ENCODE data around the gene TUBB2A.
"Not testable (repeated sequence)": the region's sequence is repeated elsewhere in the genome, so short reads cannot be mapped to it uniquely, and the experiment has no call there.

The TUBB2A gene

DNA sequence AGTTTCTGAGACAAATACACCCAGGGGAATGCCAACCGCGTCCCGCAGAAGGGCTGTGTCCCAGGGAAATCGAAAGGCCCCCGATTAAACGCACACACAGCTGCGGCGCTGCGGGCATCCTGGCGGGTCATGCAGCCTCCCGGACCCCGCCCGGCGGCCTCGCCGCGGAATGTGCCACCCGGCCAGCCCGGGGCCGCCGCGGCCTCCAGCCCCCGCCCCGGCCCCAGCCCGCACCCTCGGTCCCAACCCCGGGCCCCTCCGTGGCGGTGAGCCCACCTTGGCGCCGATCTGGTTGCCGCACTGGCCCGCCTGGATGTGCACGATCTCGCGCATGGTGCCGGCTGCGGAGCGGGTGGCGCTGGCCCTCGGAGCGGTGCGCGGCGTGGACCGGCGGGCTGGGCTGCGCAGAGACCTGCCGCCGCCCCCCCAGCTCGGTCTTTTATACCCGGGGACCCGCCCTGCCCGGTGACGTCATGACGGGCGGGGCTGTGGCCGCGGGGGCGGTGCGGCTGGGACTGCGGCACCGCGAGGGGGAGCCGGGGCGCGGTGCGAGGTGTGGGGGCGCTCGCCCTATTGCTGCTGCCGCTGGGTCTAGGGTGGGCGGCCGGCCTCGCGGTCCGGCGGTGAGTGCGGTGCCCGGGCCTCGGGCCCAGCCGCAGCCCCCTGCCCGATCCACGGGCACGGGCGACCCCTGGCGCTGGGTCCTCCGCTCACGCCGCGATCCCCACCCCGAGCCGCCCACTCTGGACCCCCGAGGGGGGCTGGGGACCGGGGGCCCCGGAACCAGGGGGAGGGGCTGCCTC lies at the start of gene TUBB2A:
TUBB2A (minus strand) TSS at position 414 of the 803 bp plus-strand sequence; CDS start at position 333, 81 bp downstream.
- peak; percentile 55 for DNase-seq (ENCODE audit: low read depth)

GRCh38 chr6:3206339-3207015 lies 49.1 kb upstream of the TUBB2A start:
- DNase-seq (ENCODE audit: low read depth) = no peak

DNA sequence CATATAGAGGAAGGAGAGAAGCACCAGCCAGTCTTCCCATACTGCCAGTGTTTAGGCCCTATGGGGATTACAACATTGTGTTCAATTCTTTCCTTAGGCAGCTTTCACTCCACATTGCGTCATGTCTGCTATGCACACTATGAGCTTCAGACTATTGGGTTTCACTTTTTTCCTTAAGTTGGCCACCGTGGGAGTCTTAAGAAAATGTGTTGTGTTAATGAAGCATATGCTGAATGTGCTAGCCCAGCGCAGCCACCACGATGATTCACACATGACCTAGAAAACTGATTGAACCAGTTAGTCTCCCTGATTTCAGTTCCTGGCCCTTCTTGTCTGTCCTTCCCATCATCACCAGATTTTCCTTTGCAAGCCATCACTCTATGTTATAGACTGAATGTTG lies 48.6 kb upstream of the TUBB2A start:
- DNase-seq (ENCODE audit: low read depth) = no peak

DNA sequence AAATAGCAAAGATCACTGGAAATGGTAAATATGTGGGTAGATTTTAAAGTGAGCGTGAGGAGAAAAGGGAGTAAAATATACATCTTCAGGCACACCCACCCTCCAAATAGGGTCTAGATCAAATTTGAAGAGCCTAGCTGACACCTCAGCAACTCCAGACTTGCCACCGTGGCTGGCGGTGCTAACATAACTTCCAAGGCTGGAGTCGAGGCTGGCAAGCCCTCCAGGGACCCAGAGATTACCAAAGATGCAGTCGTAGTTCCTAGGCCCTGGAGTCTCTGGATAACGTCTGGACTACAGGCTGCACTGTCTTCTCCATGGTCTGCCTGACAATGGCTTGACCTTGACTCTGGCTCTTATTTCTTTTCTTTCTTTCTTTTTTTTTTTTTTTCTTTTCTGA lies 47.6 kb upstream of the TUBB2A start:
- DNase-seq (ENCODE audit: low read depth) = no peak

DNA sequence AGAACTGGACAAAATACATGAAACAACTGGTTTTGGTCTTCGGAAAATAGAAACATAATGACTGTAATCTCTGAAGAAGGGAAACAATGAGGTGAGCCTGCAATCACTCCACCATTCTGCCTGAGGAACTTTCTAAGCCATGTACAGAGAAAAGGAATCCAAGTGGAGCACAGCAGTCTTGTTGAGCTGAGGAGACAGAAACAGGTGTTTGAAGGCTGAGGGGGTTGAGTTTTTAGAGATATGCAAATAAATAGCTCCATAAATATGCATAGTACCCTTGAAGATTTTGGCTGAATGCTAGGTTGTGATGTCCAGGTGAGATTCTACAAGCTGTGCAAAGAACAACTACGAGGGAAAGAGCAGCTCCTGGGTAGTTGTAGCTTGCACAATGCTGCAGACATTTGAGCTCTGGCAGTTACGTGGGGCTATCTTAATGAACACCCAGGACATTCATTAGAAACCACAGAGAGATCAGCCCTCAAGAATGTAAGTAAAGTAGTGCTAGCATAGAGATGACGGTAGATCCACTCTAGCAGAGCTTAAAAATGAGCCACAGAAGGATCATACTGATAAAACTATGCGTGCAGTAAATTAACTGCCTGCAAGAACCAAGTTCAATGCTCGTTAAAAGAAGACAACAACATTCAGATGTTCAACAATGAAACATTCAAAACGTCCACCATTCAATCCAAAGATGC lies 45.8 kb upstream of the TUBB2A start:
- DNase-seq (ENCODE audit: low read depth) = no peak

GRCh38 chr6:3201388-3201787 lies 44.0 kb upstream of the TUBB2A start:
- no peak for DNase-seq (ENCODE audit: low read depth)

GRCh38 chr6:3200682-3201081 lies 43.3 kb upstream of the TUBB2A start:
- no peak for DNase-seq (ENCODE audit: low read depth)

GRCh38 chr6:3199382-3199781 lies 42.0 kb upstream of the TUBB2A start:
- DNase-seq (ENCODE audit: low read depth) = no peak

GRCh38 chr6:3197734-3198133 lies 40.4 kb upstream of the TUBB2A start:
- DNase-seq (ENCODE audit: low read depth) = not testable (repeated sequence)

DNA sequence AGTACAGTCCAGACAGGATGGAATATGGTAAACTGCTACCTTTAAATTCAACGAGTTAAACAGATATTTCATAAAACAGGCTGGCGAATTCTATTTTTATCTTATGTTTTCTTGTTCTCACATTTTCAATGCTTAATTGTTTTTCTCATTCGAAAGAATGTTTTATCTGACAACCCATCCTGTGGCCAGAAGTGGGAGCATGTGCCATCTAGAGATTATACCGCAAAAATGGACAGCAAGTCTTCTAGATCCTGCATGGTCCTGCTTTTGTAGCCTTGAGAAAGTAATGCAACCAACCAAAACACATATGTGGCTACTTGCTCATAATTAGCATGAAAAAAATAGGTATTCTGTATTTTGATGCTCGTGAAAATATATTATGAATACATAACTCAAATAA lies 39.4 kb upstream of the TUBB2A start:
- DNase-seq (ENCODE audit: low read depth) = no peak

GRCh38 chr6:3195695-3196497 lies 38.6 kb upstream of the TUBB2A start:
- no peak for DNase-seq (ENCODE audit: low read depth)

DNA sequence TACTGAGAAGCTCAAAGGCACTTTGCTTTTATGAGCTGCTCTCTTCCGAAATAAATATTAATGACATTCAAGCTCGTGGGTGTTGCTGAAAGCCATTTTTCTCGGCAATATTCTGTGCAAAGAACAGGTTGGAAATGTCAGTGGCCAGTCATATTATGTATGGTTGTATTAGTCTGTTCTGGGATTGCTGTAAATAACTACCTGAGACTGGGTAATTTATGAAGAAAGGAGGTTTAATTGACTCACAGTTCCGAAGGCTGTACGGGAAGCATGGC lies 38.0 kb upstream of the TUBB2A start:
- no peak for DNase-seq (ENCODE audit: low read depth)

DNA sequence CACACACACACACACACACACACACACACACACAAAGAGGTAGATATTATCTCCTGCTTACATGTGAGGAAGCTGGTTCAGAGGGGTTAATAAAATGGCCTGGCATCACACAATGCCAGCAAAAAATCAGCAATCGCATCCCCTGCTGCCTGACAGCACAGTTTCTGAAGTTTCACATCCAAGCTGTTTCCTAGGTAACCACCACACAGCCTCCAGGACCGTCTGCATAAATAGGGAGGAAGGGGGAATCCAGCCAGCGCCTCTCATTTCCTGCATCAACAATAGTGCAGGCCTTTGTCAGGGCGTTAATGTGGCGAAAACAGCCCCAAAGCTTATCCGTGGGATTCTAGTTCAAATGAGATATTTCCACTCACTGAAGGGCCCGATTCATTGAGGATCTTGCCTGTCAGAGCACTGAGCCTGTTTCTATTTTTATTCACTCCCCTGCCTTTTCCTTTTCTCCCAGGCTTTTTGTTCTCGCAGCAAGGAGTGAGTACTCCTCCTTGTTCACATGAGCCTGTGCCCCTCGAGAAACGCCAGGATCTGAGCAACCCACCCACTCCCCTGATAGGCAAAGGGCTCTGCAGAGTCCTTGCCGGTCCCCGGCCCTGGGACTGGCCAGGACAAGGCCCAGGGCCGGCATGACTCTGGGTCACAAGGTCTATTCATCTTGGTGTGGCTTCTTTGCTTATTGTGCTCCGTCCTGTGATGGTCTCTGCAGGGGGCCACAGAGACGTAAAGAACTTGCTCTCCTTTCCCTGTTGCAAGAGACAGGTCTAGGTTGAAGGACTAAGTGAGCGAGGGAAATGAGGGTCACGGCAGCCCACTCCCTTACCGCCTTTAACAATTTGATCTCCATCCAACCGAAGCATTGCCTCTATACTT lies 37.4 kb upstream of the TUBB2A start:
- no peak for DNase-seq (ENCODE audit: low read depth)

GRCh38 chr6:3193102-3193849 lies 35.9 kb upstream of the TUBB2A start:
- no peak for DNase-seq (ENCODE audit: low read depth)

DNA sequence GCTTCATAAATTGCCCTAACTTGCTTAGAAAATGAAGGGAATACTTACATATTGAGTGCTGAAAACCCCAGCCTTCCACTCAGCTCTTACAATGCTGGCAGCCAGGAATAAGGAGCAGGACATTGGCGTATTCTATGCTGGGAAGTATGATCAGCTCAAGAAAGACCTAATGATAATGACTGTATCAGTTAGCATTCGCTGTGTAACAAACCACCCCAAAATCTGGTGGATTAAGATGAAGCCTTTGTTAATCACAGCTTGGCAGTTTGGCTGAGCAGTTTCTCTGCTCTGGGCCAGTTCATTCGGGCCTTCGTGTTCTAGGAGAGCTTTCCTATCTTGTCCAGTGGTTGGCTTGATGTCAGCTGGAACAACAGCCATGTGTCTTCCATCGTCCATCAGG lies 33.4 kb upstream of the TUBB2A start:
- no peak for DNase-seq (ENCODE audit: low read depth)

- no peak for DNase-seq (ENCODE audit: low read depth)
Observed at GRCh38 chr6:3190056-3190455, 32.7 kb upstream of the TUBB2A start.

- not testable (repeated sequence) for DNase-seq (ENCODE audit: low read depth)
Observed at GRCh38 chr6:3189192-3189591, 31.8 kb upstream of the TUBB2A start.

DNA sequence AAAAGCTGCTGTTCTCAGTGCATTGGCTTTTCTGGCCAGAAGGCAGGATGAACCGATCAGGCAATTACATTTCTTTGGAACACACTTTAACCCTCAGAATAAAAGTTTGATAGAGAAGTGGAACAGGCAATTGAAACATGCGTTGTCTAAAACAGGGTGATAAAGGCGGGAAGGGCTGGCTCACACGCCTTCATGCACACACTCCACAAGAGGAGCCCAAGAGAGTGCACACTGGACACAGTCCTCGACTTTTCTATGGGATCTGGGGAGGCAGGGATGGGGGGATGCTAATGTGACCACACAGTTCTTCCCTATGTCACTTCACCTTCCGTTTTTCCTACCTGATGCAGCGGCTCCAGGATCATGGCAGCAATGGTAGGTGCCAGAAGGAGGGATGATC lies 30.9 kb upstream of the TUBB2A start:
- no peak for DNase-seq (ENCODE audit: low read depth)

DNA sequence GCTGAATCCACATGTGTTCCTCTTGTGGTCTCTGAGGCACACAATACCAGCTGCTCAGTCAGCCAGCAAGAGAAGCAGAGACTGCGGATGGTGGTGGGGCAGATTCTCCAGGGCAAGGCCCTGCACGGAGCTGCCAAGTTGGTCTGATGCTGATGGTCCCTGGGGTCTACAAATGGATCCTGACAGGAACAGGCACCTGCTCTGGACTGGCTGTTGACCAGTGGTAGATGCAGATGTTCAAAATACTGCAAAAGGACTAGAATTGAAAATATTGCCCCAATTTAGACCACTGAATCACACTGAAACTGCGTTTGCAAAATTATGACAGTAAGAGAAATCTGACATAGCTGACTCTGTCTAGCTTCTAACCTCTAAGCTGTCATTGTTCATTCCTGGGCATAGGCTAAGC lies 29.6 kb upstream of the TUBB2A start:
- DNase-seq (ENCODE audit: low read depth) = no peak

GRCh38 chr6:3183066-3183465 lies 25.7 kb upstream of the TUBB2A start:
- DNase-seq (ENCODE audit: low read depth) = no peak

- no peak for DNase-seq (ENCODE audit: low read depth)
Observed at GRCh38 chr6:3181105-3181504, 23.8 kb upstream of the TUBB2A start.
